Hematopoietic multipotent progenitor cell treated with erythropoietin and hydrocortisone succinate and interleukin-3 and kit ligand, for 15 days (in vitro differentiated cells): ENCODE data around the gene RAB11FIP4.
A peak's percentile ranks its signal among the peaks of the same experiment; 100 is the strongest.

ENCODE experiments used
- DNase-seq: peaks from one replicate; pipeline ENCODE4 v3.0.0-alpha.2; 2015; ENCODE audit warnings: low spot score

Gene RAB11FIP4

GRCh38 chr17:31506517-31506916 is 115.0 kb downstream of the RAB11FIP4 start:
- no peak for DNase-seq

GRCh38 chr17:31508288-31509094 is 117.0 kb downstream of the RAB11FIP4 start:
- DNase-seq = peak; percentile 77

- DNase-seq = no peak
Measured at GRCh38 chr17:31509095-31509804, 117.8 kb downstream of the RAB11FIP4 start.

- DNase-seq = no peak
Measured at GRCh38 chr17:31509805-31510177, 118.3 kb downstream of the RAB11FIP4 start.

- no peak for DNase-seq
Measured at GRCh38 chr17:31510308-31511194, 119.1 kb downstream of the RAB11FIP4 start.

- DNase-seq = no peak
Measured at GRCh38 chr17:31511195-31511578, 119.7 kb downstream of the RAB11FIP4 start.

- DNase-seq = no peak
Measured at GRCh38 chr17:31511580-31511979, 120.1 kb downstream of the RAB11FIP4 start.

- no peak for DNase-seq
Measured at GRCh38 chr17:31512104-31512740, 120.7 kb downstream of the RAB11FIP4 start.

- no peak for DNase-seq
Measured at GRCh38 chr17:31512796-31513195, 121.3 kb downstream of the RAB11FIP4 start.

- no peak for DNase-seq
Measured at GRCh38 chr17:31513731-31514427, 122.4 kb downstream of the RAB11FIP4 start.

GRCh38 chr17:31515267-31515666 is 123.8 kb downstream of the RAB11FIP4 start:
- no peak for DNase-seq

- peak; percentile 19 for DNase-seq
Measured at GRCh38 chr17:31517524-31517923, 126.0 kb downstream of the RAB11FIP4 start.

GRCh38 chr17:31518478-31518877 is 127.0 kb downstream of the RAB11FIP4 start:
- DNase-seq = no peak

- no peak for DNase-seq
Measured at GRCh38 chr17:31521632-31522283, 130.3 kb downstream of the RAB11FIP4 start.

- DNase-seq = no peak
Measured at GRCh38 chr17:31522284-31522931, 130.9 kb downstream of the RAB11FIP4 start.

GRCh38 chr17:31522987-31523495 is 131.6 kb downstream of the RAB11FIP4 start:
- DNase-seq = no peak

- no peak for DNase-seq
Measured at GRCh38 chr17:31523862-31524730, 132.6 kb downstream of the RAB11FIP4 start.

- peak; percentile 85 for DNase-seq
Measured at GRCh38 chr17:31524926-31525800, 133.7 kb downstream of the RAB11FIP4 start.
